ENCODE results near the gene WNK3. TPM values are rescaled to one million over a fixed set of nuclear protein-coding genes. Genes with fewer than 3 reads are reported as not detected.

WNK3 gene
- total and polyA plus RNA-seq, 9 of the 15 experiments (the other 6 are each of a cell fraction or from before 2014, with no cell fraction given): under 0.01 to 0.02 (median 0.01) TPM; not detected in 4

GRCh38 chrX:54198262-54198661, 159.6 kb downstream of the WNK3 start (continued):
- TF ChIP-seq, protein P1, sequence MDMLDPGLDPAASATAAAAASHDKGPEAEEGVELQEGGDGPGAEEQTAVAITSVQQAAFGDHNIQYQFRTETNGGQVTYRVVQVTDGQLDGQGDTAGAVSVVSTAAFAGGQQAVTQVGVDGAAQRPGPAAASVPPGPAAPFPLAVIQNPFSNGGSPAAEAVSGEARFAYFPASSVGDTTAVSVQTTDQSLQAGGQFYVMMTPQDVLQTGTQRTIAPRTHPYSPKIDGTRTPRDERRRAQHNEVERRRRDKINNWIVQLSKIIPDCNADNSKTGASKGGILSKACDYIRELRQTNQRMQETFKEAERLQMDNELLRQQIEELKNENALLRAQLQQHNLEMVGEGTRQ (CRISPR knock-in tag; IDR thresholded peaks at IDR 0.05): no peak
- TF ChIP-seq ZC3H4 (CRISPR knock-in tag; IDR thresholded peaks at IDR 0.05; ENCODE audit: borderline replicate concordance) (no peak), ZNF639 (CRISPR knock-in tag; conservative IDR thresholded peaks at IDR 0.05 in 1 of 2, IDR thresholded peaks at IDR 0.05 in 1 of 2) (no peak), SAFB (IDR thresholded peaks at IDR 0.05; ENCODE audit: borderline replicate concordance, low read depth, low read length) (no peak), ZNF217 (CRISPR knock-in tag; IDR thresholded peaks at IDR 0.05) (no peak)
- TF ChIP-seq, protein P2, sequence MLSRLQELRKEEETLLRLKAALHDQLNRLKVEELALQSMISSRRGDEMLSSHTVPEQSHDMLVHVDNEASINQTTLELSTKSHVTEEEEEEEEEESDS (CRISPR knock-in tag; IDR thresholded peaks at IDR 0.05): no peak

- TF ChIP-seq ZKSCAN8 (CRISPR knock-in tag; IDR thresholded peaks at IDR 0.05): no peak
- TF ChIP-seq TBL1XR1 (IDR thresholded peaks at IDR 0.05; ENCODE audit: low read length in 2 of 2): no peak
- no peak for TF ChIP-seq CBX2 (IDR thresholded peaks at IDR 0.05; ENCODE audit: insufficient read depth, low read length, poor library complexity, severe bottlenecking)
- TF ChIP-seq HMG20B (CRISPR knock-in tag; IDR thresholded peaks at IDR 0.05): no peak
- TF ChIP-seq ATF1 (CRISPR knock-in tag; IDR thresholded peaks at IDR 0.05): no peak
- no peak for TF ChIP-seq ATF1 (tag; IDR thresholded peaks at IDR 0.05)
- TF ChIP-seq, protein P3, sequence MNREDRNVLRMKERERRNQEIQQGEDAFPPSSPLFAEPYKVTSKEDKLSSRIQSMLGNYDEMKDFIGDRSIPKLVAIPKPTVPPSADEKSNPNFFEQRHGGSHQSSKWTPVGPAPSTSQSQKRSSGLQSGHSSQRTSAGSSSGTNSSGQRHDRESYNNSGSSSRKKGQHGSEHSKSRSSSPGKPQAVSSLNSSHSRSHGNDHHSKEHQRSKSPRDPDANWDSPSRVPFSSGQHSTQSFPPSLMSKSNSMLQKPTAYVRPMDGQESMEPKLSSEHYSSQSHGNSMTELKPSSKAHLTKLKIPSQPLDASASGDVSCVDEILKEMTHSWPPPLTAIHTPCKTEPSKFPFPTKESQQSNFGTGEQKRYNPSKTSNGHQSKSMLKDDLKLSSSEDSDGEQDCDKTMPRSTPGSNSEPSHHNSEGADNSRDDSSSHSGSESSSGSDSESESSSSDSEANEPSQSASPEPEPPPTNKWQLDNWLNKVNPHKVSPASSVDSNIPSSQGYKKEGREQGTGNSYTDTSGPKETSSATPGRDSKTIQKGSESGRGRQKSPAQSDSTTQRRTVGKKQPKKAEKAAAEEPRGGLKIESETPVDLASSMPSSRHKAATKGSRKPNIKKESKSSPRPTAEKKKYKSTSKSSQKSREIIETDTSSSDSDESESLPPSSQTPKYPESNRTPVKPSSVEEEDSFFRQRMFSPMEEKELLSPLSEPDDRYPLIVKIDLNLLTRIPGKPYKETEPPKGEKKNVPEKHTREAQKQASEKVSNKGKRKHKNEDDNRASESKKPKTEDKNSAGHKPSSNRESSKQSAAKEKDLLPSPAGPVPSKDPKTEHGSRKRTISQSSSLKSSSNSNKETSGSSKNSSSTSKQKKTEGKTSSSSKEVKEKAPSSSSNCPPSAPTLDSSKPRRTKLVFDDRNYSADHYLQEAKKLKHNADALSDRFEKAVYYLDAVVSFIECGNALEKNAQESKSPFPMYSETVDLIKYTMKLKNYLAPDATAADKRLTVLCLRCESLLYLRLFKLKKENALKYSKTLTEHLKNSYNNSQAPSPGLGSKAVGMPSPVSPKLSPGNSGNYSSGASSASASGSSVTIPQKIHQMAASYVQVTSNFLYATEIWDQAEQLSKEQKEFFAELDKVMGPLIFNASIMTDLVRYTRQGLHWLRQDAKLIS (CRISPR knock-in tag; IDR thresholded peaks at IDR 0.05): no peak
- Histone ChIP-seq H2AFZ (ENCODE audit: low read depth, low read length) (no peak overlapping the region), H3K27ac (ENCODE audit: extremely low read depth, low read depth, low read length) (no peak overlapping the region), H3K9me3 (replicated peaks; ENCODE audit: control insufficient read depth, insufficient read depth, low read depth, low read length) (no peaks in the 10 kb centered on the region), H3K79me2 (ENCODE audit: control insufficient read depth, insufficient read depth, low read length) (no peaks in the 10 kb centered on the region), H3K4me3 (no peak overlapping the region), H3K4me1 (replicated peaks in 1 of 2; ENCODE audit: control insufficient read depth in 2 of 2, insufficient read depth in 2 of 2, low read length in 2 of 2) (no peaks in the 10 kb centered on the region), H3K9ac (ENCODE audit: insufficient read depth in 1 of 2, low read depth in 2 of 2, low read length in 2 of 2) (no peak overlapping the region), H3K4me2 (ENCODE audit: insufficient read depth, low read length) (no peak overlapping the region), H3K27me3 (ENCODE audit: control insufficient read depth in 2 of 2, insufficient read depth in 2 of 2, low read length in 2 of 2) (no peaks in the 10 kb centered on the region; a peak in 1 of 5 replicates), H3K36me3 (ENCODE audit: control insufficient read depth, insufficient read depth, low read length) (no peaks in the 10 kb centered on the region), H4K20me1 (replicated peaks; ENCODE audit: control insufficient read depth, insufficient read depth, low read length) (no peaks in the 10 kb centered on the region), H3K9me1 (ENCODE audit: control insufficient read depth, insufficient read depth, low read length) (no peaks in the 10 kb centered on the region)
- FAIRE-seq: no peak
- ChIA-PET POLR2A (no interaction called here), CTCF (ENCODE audit: low intra/inter-chr PET ratio) (no interaction called here)
- intact Hi-C loops (cut with micrococcal nuclease): no loop called here
- ATAC-seq: no peak
- no peak for DNase-seq (ENCODE audit: extremely low read depth in 1 of 4, low spot score in 3 of 4)
- in situ Hi-C loops (cut with MboI): no loop called here
- no TSS peak for BruUV-seq (replicated peaks)
These were observed 162.8 kb downstream of the WNK3 start for GRCh38 chrX:54194982-54195588.
